HPDE6-E6E7 (cell line): Measurements from ENCODE around the gene SCGB3A2.

Experiments
- DNase-seq: peaks from one replicate; pipeline ENCODE4 v3.0.0; 2011; ENCODE audit warnings: missing footprints; ENCODE audit errors: extremely low spot score

SCGB3A2 gene

DNA sequence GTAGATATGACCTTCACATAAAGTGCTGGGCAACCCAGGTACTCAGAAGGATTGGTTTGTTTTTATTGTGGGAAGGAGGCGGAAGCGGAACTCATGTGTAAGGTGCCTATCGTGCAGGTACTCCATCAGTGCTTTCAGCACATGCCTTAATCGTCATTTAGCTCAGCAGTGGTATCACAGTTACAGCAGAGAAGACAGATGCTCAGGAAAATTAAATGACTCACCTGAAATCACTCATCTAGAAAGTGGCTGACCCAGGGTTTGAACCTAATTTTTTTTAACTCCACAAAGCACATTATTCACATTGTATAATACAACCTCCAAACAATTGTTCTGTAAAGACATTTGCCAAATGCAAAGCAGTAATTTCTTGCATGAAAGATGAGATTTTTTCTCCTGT is 25.6 kb downstream of the SCGB3A2 start:
- DNase-seq, result no peak

DNA sequence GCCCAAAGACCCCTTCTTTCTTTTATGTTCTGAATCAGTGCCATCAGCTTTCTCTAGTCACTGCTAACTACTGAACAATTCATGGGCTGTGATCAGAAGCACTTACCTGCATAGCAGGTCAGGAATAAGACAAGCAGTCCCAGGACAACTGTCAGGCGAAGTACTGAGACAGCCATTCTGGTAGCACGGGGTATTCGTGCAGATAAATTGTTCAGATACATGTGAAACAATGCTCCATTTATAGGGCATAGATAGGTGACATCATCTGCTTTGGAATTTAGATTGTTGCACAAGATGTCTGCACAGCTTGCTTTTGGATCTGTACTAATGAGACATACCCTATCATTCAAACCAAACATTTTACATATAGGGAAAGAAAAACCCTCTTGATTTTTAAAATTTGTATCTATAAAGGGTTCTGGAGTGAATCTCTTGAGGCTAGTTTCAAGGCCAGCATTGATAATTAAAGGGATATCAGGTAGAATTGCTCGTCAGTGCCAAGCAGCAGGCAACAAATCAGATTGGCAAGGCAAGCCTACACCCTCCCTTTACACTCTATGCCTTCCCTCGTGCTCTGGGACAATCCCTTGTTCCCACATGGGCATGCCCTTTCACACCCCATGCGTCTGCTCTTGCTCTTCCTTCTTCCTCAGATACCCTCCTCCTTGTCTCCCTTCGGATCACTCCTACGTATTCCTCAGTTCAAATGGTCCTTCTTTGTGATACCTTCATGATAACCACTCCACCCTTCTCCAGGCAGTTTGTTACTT is 28.0 kb downstream of the SCGB3A2 start, which contains the start of gene C5orf46:
TSS of gene C5orf46 (minus strand) at position 213 of the 770 bp plus-strand sequence. CDS start at position 176, 37 bp downstream.
- DNase-seq, result no peak

DNA sequence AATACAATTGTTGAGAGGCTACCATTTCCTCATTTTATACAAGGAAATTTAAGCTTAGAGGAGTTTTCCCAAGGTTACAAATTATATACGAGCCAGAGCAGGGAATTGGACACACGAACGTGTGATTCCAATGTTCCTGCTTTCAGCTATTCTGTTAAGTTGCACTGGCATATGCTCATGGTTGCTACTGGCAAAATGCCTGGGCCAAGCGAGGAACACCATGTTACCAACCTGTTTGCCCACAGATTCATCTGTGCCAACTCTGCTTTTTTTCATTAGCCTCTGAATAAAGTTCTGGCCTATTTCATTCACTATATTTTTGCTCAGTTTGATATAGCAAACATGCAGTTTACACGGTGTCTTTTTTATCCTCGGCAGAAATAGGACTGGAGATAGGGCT is 32.9 kb downstream of the SCGB3A2 start:
- DNase-seq, result no peak

DNA sequence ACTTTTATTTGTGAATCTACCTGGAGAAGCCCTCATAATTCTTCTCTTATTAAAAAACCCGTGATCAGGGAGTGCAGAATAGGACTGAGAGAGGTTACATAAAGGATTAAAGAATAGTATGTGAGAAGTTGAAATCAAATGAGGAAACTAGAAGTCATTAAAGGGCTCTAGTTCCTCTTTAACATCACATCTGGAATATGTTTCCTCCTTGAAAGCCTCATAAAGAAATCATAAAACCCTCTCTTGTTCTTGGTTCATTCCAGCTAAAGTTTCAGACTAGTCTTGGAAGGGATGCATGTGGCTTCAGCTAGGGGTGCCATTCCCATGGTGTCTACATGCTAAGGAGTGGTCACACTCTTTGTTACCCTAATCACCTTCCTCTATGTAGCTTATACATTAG is 33.5 kb downstream of the SCGB3A2 start:
- no peak for DNase-seq

DNA sequence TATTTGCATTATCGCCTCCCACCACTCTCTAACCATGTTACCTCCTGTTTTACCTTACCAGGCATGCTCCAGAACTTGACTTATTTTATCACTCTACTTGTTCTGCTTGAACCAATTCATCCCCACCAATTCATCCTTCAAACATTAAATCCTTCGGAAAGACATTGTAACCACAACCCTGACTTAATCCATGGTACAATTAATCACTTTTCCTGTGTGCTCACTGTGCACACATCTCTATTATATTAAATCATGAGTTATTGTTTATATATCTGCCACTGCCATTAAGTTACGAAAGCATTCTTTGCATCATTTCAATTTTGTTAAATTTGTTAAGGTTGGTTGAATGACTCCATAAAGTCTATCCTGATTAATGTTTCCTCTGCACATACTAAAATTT is 35.3 kb downstream of the SCGB3A2 start:
- no peak for DNase-seq

DNA sequence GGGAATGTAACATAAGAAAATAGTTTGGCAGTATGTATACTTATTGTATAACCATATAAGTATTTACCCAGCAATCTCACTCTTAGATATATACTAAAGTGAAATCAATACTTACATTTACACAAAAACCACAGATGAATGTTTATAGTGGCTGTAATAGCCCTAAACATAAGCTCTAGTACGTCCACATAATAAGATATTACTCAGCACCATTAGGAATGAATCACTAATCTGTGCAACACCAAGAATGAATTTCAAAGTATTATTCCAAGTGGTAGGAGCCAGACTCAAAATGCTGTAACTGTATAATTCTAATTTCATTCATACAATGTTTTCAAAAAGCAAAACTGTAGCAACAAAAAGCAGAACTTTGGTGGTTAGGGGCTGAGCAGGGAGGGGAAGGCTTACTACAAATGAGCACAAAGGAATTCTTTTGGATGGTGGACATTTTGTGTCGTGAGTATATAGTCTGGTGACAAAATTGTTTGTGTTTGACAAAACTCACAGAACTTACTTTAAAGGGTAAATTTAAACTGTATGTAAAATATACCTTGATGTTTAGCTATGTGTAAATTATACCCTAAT is 39.7 kb downstream of the SCGB3A2 start:
- no peak for DNase-seq

DNA sequence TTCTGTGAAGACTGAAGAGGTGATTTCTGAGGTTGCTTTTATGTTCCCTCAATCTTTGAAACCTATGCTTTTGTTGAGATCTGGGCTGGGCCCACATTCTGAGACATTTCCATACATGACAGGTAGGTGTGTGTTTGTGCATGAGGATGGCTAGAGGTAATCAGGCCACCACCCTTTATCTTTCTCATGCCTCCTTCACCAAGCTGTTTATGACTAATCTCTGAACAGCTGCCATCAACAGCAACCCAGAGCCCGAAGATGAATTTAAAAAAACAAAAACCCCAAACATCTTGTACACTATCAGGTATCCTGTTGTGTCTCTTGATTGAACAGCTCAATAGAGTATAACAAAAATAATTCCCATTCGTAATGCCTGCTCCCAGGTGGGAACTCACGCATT is 40.4 kb downstream of the SCGB3A2 start:
- no peak for DNase-seq

DNA sequence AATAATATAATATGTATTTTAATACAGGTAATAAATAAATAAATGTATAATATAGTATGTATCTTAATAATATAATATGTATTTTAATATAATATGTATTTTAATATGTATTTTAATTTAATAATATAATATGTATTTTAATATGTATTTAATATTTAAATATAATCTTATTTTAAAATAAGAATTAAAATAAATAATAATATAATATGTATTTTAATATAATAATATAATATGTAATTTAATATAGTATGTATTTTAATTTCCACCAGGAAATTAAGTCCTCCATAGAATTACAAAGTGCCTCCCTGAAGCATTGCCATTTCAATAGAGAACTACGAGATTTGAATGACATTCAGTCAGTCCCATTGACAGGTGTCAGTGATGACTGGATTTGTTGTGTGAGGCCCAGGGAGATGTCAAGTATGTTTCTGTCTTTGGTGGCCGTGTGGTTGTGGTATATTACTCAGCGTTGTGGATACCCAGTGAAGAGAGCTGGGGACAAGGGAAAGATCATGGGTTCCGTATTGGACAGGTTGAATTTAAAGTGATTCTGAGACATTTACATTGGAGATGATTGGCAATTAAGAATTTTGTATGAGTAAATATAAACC is 42.0 kb downstream of the SCGB3A2 start:
- no peak for DNase-seq

DNA sequence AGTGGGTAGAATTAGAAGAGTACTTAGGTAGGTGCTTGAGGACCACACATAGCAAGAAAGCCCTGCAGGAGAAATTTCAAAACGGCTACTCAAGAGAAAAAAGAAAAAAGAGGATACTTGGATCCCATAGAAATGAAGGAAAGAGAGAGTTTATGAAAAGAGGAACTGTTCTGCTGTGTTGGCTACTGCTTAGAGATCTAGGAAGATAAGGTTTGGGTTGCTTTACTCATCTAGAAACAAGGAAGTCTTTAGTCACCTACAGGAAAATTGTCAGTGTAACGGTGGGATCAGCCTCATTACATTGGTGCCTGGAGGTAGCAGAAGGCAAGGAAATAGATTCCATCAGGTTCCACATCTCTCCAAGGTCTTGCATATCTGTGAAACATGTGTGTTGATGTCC is 42.6 kb downstream of the SCGB3A2 start:
- DNase-seq, result no peak

DNA sequence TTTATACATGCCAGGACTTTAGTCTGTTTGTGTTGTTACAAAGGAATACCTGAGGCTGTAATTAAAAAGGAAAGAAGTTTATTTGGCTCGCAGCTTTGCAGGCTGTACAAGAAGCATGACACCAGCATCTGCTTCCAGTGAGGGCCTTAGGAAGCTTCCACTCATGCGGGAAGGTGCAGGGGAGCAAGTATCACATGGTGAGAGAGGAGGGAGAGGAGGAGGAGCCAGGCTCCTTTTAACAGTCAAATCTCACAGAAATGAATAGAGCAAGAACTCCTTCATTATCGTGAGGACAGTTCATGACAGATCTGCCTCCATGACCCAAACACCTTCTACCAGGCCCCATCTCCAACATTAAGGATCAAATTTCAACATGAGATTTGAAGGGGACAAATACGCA is 46.5 kb downstream of the SCGB3A2 start:
- no peak for DNase-seq

DNA sequence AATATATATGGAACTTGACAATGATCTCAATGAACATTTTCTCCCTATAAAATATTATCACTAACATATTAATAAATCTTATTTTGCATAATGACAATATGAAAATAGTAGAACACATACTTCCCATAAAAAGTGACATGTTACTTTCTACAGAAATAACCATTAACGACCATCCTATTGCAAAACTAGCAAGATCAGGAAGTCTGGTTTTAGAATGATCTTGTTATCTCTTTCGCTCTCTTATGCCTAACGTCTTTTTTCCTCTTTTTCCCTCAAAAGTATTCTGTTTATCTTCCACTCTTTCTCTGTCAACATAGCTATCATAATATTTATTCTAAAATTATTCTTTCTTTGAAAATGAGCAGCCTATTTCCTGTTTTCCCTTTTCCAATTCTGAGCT is 49.4 kb downstream of the SCGB3A2 start:
- DNase-seq, result no peak

DNA sequence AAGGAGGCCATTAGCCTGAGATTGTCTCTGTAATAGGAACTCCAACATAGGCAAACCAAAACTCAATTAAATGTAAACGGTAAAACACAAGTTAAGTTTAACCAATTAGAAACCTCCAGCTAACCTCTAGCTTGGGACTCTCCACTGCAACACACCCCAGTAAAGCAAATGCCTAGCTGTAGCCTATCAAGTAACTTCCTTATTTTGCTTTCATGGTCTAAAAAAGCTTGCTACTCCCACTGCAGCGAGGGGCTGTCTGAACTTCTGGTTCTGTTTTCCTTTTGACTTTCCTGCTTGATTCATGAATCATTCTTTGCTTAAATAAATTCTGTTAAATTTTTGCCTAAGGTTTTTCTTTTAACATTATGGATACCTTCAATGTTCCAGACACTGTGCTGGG is 52.3 kb downstream of the SCGB3A2 start:
- DNase-seq, result no peak
